Ramos (cell line): ENCODE results near the gene GDA.

ENCODE experiments used
- in situ Hi-C: fragments of 300-500 bp; cut with MboI; formaldehyde crosslinking; loops from one replicate; pipeline ENCODE4 v1.14.3; 2022; ENCODE audit warnings: low sequenced_read_pairs; ENCODE audit not compliant: unreplicated experiment

Gene GDA

GRCh38 chr9:72149231-72149975 is at the start of gene GDA:
Gene GDA (plus strand): TSS chr9:72149440. CDS start chr9:72149560, 120 bp downstream.
- in situ Hi-C loops, result no loop called here

- in situ Hi-C loops, result no loop called here
Measured at GRCh38 chr9:72102520-72102919, 46.7 kb upstream of the GDA start.

GRCh38 chr9:72113056-72113455 is 36.2 kb upstream of the GDA start:
- in situ Hi-C loops, result no loop called here

- in situ Hi-C loops, result no loop called here
Measured at GRCh38 chr9:72119853-72120252, 29.4 kb upstream of the GDA start.

GRCh38 chr9:72124947-72125346 is 24.3 kb upstream of the GDA start:
- in situ Hi-C loops, result no loop called here

GRCh38 chr9:72127753-72128152 is 21.5 kb upstream of the GDA start:
- in situ Hi-C loops, result no loop called here

- in situ Hi-C loops, result no loop called here
Measured at GRCh38 chr9:72128526-72128925, 20.7 kb upstream of the GDA start.

GRCh38 chr9:72129271-72130156 is 19.7 kb upstream of the GDA start:
- in situ Hi-C loops, result no loop called here

GRCh38 chr9:72130321-72130720 is 18.9 kb upstream of the GDA start:
- in situ Hi-C loops, result no loop called here

- in situ Hi-C loops, result no loop called here
Measured at GRCh38 chr9:72131206-72131605, 18.0 kb upstream of the GDA start.

- in situ Hi-C loops, result no loop called here
Measured at GRCh38 chr9:72132052-72132451, 17.2 kb upstream of the GDA start.

GRCh38 chr9:72133365-72134035 is 15.7 kb upstream of the GDA start:
- in situ Hi-C loops, result no loop called here

GRCh38 chr9:72134801-72135200 is 14.4 kb upstream of the GDA start:
- in situ Hi-C loops, result no loop called here

- in situ Hi-C loops, result no loop called here
Measured at GRCh38 chr9:72137697-72138365, 11.4 kb upstream of the GDA start.

- in situ Hi-C loops, result no loop called here
Measured at GRCh38 chr9:72139226-72139625, 10.0 kb upstream of the GDA start.

- in situ Hi-C loops, result no loop called here
Measured at GRCh38 chr9:72140586-72140985, 8.7 kb upstream of the GDA start.

- in situ Hi-C loops, result no loop called here
Measured at GRCh38 chr9:72141484-72141883, 7.8 kb upstream of the GDA start.

GRCh38 chr9:72144756-72145492 is 4.3 kb upstream of the GDA start:
- in situ Hi-C loops, result no loop called here

GRCh38 chr9:72145733-72146505 is 3.3 kb upstream of the GDA start:
- in situ Hi-C loops, result no loop called here
